Activated CD8-positive, alpha-beta T cell treated with anti-CD3 and anti-CD28 coated beads for 36 hours (primary cell): ENCODE data around the gene BRSK1. TPM values are rescaled to one million over a fixed set of nuclear protein-coding genes. Genes with fewer than 3 reads are reported as not detected.

ENCODE experiments used
- ATAC-seq: fragments of 200-7000 bp; cut with Tn5 transposase; one replicate; pipeline ENCODE4 v1.10.0; 2021; ENCODE audit warnings: mild to moderate bottlenecking, moderate library complexity
- CTCF ChIA-PET: fragments of 350-600 bp; sonication (Branson Sonifier 250); formaldehyde crosslinking; loops from one replicate; lab custom pipeline; 2021; ENCODE audit warnings: antibody characterized with exemption; lab: Charles Lee
- POLR2A ChIA-PET: fragments of 350-600 bp; sonication (Branson Sonifier 250); formaldehyde crosslinking; loops from one replicate; lab custom pipeline; 2021; ENCODE audit warnings: antibody characterized with exemption; lab: Charles Lee
- DNase-seq: peaks from one replicate; pipeline ENCODE4 v3.0.0-alpha.2; 2020
- H3K27ac Mint-ChIP-seq: one replicate; pipeline ENCODE4 v1.8.0; 2021; ENCODE audit warnings: mild to moderate bottlenecking, mixed read lengths
- H3K27me3 Mint-ChIP-seq: one replicate; pipeline ENCODE4 v1.8.0; 2021; ENCODE audit warnings: mixed read lengths
- H3K36me3 Mint-ChIP-seq: one replicate; pipeline ENCODE4 v1.8.0; 2021; ENCODE audit warnings: low read depth, mixed read lengths
- H3K4me1 Mint-ChIP-seq: one replicate; pipeline ENCODE4 v1.8.0; 2021; ENCODE audit warnings: low read depth, mixed read lengths
- H3K4me3 Mint-ChIP-seq: one replicate; pipeline ENCODE4 v1.8.0; 2021; ENCODE audit warnings: mild to moderate bottlenecking, moderate library complexity, mixed read lengths
- H3K9me3 Mint-ChIP-seq: one replicate; pipeline ENCODE4 v1.8.0; 2021; ENCODE audit warnings: mixed read lengths
- intact Hi-C: fragments of 100-400 bp; cut with micrococcal nuclease; formaldehyde crosslinking; loops from one replicate; pipeline ENCODE4 v1.10.0; 2022
- total RNA-seq, 2 experiments: library from RNA; stranded (reverse); gene quantifications; one replicate each; pipeline ENCODE4 v1.2.3, GENCODE V29; 2021
- TF ChIP-seq, protein P1 (sequence below): fragments of 200-600 bp; IDR thresholded peaks from one replicate; pipeline ENCODE4 v1.8.0; 2022; ENCODE audit warnings: antibody characterized with exemption, mild to moderate bottlenecking

Gene BRSK1
- total RNA-seq, 2 experiments from 2014 or later = 5.1 to 5.8 TPM

DNA sequence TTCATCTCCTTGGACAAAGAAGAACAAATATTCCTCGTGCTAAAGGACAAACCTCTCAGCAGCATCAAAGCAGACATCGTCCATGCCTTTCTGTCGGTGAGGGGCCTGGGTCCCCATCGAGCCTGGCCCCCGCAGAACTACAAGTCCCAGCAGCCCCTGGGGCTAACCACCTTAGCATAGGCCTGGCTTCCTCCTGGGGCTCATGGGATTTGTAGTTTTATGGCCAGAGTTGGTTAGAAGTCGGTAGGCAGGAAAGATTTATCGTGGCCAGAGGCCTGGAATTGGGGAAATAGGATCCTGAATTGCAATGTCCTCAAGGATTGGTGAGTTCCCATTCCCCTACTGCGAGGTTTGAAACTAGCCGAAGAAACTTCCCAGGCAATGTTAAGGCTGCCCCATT is 21.7 kb downstream of the BRSK1 start:
- H3K27ac Mint-ChIP-seq = no peak overlapping the region
- no peaks in the 10 kb centered on the region for H3K9me3 Mint-ChIP-seq
- ChIA-PET CTCF (interaction anchor here (1.1 kb wide), 1 partner anchor 34 kb away, joined by 3 read pairs; the partner anchor contains the start of gene KMT5C), POLR2A (no interaction called here)
- peaks cover 8% of the 10 kb centered on the region for H3K4me1 Mint-ChIP-seq
- TF ChIP-seq, protein P1, sequence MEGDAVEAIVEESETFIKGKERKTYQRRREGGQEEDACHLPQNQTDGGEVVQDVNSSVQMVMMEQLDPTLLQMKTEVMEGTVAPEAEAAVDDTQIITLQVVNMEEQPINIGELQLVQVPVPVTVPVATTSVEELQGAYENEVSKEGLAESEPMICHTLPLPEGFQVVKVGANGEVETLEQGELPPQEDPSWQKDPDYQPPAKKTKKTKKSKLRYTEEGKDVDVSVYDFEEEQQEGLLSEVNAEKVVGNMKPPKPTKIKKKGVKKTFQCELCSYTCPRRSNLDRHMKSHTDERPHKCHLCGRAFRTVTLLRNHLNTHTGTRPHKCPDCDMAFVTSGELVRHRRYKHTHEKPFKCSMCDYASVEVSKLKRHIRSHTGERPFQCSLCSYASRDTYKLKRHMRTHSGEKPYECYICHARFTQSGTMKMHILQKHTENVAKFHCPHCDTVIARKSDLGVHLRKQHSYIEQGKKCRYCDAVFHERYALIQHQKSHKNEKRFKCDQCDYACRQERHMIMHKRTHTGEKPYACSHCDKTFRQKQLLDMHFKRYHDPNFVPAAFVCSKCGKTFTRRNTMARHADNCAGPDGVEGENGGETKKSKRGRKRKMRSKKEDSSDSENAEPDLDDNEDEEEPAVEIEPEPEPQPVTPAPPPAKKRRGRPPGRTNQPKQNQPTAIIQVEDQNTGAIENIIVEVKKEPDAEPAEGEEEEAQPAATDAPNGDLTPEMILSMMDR = no peak
- DNase-seq (peak; percentile 75), ATAC-seq (peak; percentile 63)
- H3K27me3 Mint-ChIP-seq = no peaks in the 10 kb centered on the region
- H3K4me3 Mint-ChIP-seq = no peak overlapping the region
- H3K36me3 Mint-ChIP-seq = peaks cover 2% of the 10 kb centered on the region
- intact Hi-C loops = no loop called here

DNA sequence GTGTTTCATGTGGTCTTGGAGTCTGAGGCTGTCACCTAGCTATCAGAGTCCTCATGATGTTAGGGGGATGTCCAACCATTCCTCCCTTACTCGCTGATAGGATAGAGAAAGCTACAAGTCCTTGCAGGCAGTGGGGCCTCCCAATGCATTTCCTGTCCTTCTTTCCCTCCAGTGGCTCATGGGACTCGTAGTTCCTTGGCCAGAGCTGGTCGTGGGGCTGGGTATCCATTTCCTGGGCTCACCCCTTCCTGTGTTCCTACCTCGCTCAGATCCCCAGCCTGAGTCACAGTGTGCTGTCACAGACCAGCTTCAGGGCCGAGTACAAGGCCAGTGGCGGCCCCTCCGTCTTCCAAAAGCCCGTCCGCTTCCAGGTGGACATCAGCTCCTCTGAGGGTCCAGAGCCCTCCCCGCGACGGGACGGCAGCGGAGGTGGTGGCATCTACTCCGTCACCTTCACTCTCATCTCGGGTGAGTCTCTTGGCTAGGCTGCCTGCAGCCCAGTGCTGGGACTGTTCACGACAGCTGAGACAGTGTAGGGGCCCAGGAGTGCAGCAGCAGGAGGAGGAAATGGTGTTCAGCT is 22.3 kb downstream of the BRSK1 start:
- Mint-ChIP-seq H3K4me1 (peaks cover 8% of the 10 kb centered on the region), H3K27ac (no peak overlapping the region), H3K4me3 (no peak overlapping the region), H3K9me3 (no peaks in the 10 kb centered on the region), H3K36me3 (peaks cover 2% of the 10 kb centered on the region), H3K27me3 (no peaks in the 10 kb centered on the region)
- intact Hi-C loops = no loop called here
- DNase-seq (no peak), ATAC-seq (no peak)
- TF ChIP-seq, protein P1 = no peak
- ChIA-PET CTCF (interaction anchor here (1.1 kb wide), 1 partner anchor 33 kb away, joined by 3 read pairs; the partner anchor contains the start of gene KMT5C), POLR2A (interaction anchor here (0.9 kb wide), 1 partner anchor 50 kb away, joined by 5 read pairs; no protein-coding TSS in a partner anchor)

DNA sequence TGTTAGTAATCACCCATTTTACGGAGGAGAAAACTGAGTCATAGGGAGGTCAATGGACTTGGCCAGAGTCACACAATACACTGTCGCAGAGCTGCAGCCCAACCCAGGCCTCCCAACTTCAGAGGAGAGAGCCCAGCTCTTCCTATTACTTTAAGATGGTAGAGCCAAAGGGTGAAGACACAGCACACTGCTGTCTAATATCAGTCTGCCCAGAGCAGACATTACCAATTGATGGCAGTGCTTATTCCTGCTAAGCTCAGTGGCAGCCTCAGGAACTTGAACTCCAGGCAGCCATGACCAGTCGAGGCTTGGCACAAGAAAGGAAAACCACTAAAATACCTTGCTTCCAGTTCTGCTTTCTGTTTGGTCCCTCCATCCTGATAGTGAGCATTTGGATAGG is 22.9 kb downstream of the BRSK1 start:
- DNase-seq = no peak
- no peak for ATAC-seq
- no peak overlapping the region for H3K4me3 Mint-ChIP-seq
- ChIA-PET POLR2A (interaction anchor here (0.9 kb wide), 1 partner anchor 51 kb away, joined by 5 read pairs; no protein-coding TSS in a partner anchor), CTCF (no interaction called here)
- intact Hi-C loops = no loop called here
- H3K36me3 Mint-ChIP-seq = peaks cover 2% of the 10 kb centered on the region
- H3K9me3 Mint-ChIP-seq = no peaks in the 10 kb centered on the region
- TF ChIP-seq, protein P1 = no peak
- peaks cover 6% of the 10 kb centered on the region for H3K4me1 Mint-ChIP-seq
- no peaks in the 10 kb centered on the region for H3K27me3 Mint-ChIP-seq
- H3K27ac Mint-ChIP-seq = no peak overlapping the region

DNA sequence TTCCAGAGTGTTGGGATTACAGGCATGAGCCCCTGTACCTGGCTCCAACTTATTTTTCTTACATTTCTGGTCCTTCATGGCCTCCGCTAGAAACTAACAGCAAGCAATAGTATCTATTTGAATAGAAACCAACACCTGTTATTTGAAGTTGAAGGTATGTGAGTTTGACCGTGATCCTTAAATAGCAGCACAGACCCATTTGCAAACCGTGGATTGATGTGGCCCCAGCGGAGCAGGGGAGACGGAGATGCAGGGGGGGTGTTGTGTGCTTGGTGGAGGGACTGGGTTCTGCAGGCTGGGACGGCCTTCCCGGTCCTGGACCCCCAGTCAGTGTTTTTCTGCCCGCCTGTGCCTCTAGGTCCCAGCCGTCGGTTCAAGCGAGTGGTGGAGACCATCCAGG is 24.5 kb downstream of the BRSK1 start:
- Mint-ChIP-seq H3K4me3 (no peak overlapping the region), H3K36me3 (peaks cover 2% of the 10 kb centered on the region), H3K27me3 (no peaks in the 10 kb centered on the region), H3K27ac (no peak overlapping the region), H3K4me1 (peaks cover 2% of the 10 kb centered on the region), H3K9me3 (no peaks in the 10 kb centered on the region)
- ATAC-seq = no peak
- TF ChIP-seq, protein P1 = no peak
- ChIA-PET POLR2A (no interaction called here), CTCF (no interaction called here)
- no peak for DNase-seq
- intact Hi-C loops = no loop called here

DNA sequence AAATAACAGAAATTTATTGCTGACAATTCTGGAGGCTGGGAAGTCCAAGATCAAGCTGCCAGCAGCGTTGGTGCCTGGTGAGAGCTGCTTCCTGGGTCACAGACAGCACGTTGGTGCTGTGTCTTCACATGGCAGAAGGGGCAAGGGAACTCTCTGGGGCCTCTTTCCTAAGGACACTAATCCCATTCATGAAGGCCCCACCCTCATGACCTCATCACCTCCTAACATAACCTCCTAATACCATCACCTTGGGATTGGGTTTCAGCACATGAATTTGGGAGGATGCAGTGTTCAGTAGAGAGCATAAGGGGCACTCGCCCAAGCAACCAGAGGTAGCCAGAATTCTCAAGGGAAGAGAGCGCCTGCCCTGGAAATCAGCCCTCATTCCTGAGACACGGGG is 25.7 kb downstream of the BRSK1 start:
- H3K27ac Mint-ChIP-seq = no peak overlapping the region
- no peak overlapping the region for H3K4me3 Mint-ChIP-seq
- DNase-seq (no peak), ATAC-seq (no peak)
- H3K4me1 Mint-ChIP-seq = peaks cover 2% of the 10 kb centered on the region
- H3K9me3 Mint-ChIP-seq = no peaks in the 10 kb centered on the region
- intact Hi-C loops = no loop called here
- H3K36me3 Mint-ChIP-seq = peaks cover 2% of the 10 kb centered on the region
- TF ChIP-seq, protein P1 = no peak
- CTCF ChIA-PET = interaction anchor here (1.0 kb wide), 1 partner anchor 8 kb away, joined by 3 read pairs; no protein-coding TSS in a partner anchor
- POLR2A ChIA-PET = interaction anchor here (0.6 to 1.3 kb wide), 4 partner anchors 29 to 791 kb away, joined by 3 to 5 read pairs (median 4); partner anchors contain the start of gene TMEM238
- H3K27me3 Mint-ChIP-seq = no peaks in the 10 kb centered on the region
